ENCODE results near the gene WRAP73. TPM values are rescaled to one million over a fixed set of nuclear protein-coding genes. Genes with fewer than 3 reads are reported as not detected.
A peak's percentile ranks its signal among the peaks of the same experiment; 100 is the strongest.

The WRAP73 gene
- total RNA-seq, 1 donor from 2014 or later, result 22.5 TPM

DNA sequence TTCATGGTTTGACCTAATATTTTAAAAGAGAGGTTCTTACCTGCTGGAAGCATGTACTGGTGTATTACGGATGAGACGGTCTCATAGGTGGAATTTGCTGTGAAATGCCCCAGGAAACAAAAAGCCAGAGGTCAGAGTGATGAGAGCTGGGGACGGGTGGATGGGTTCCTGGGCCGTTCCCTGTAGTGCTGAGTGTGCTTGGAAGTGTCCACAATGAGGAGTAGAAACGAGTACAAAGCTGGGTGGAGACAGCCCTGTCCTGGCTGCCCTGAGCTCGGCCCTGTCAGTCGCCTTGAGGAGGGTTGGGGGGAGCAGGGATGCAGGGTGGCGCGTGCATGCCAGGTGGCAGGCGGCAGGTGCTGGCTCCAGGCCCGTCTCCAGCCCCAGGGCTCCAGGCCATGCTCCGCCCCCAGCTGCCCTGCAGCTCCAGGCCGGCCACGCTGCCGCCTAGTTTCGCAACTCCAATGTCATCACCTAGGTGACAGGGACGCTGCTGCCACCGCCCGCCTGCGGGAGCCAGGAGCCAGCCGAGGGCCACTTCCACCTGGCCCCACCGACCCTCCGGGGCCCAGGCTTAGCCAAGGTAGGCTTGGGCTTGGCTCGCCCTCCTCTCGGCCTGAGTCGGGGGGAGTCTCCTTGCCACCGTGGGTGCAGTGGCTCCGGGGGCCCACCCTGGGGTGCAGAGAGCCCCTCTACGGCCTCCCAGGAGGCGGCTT lies 18.8 kb upstream of the WRAP73 start:
- intact Hi-C loops (cut with DNase I), result no loop called here
- H3K27me3 ChIP-seq (ENCODE audit: low read depth), result peaks cover 3% of the 10 kb centered on the region
- no peak overlapping the region for H3K27ac ChIP-seq
- peaks cover 12% of the 10 kb centered on the region for H3K4me1 ChIP-seq
- H3K36me3 ChIP-seq, result no peaks in the 10 kb centered on the region
- DNase-seq, result peak; percentile 95
- peak overlapping the region; percentile 8 for H3K4me3 ChIP-seq
- peak; percentile 91 to 96 for ATAC-seq
- no peaks in the 10 kb centered on the region for H3K9me3 ChIP-seq
- TF ChIP-seq, protein P1, sequence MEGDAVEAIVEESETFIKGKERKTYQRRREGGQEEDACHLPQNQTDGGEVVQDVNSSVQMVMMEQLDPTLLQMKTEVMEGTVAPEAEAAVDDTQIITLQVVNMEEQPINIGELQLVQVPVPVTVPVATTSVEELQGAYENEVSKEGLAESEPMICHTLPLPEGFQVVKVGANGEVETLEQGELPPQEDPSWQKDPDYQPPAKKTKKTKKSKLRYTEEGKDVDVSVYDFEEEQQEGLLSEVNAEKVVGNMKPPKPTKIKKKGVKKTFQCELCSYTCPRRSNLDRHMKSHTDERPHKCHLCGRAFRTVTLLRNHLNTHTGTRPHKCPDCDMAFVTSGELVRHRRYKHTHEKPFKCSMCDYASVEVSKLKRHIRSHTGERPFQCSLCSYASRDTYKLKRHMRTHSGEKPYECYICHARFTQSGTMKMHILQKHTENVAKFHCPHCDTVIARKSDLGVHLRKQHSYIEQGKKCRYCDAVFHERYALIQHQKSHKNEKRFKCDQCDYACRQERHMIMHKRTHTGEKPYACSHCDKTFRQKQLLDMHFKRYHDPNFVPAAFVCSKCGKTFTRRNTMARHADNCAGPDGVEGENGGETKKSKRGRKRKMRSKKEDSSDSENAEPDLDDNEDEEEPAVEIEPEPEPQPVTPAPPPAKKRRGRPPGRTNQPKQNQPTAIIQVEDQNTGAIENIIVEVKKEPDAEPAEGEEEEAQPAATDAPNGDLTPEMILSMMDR (IDR thresholded peaks at IDR 0.05), result no peak

DNA sequence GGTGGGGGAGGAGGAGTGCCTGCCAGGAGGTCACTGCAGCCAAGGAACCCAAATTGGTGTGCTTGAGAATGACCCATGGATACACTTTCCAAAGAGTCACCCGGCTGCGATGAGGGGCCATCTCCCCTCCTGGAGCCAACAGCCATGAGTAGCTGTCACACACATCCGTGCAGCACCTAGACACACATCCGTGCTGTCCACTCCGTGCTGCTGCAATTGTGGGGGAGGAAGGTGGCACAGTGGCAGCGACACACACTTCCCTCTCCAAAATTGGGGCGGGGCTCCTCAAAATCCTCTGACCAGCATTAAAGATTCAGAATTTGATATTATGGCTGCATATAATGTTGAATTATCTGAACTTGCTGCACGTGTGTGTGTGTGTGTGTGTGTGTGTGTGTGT lies 18.2 kb upstream of the WRAP73 start:
- ATAC-seq (no peak), DNase-seq (no peak)
- H3K4me3 ChIP-seq, result no peak overlapping the region
- H3K9me3 ChIP-seq, result no peaks in the 10 kb centered on the region
- H3K36me3 ChIP-seq, result no peaks in the 10 kb centered on the region
- peaks cover 3% of the 10 kb centered on the region for H3K27me3 ChIP-seq (ENCODE audit: low read depth)
- intact Hi-C loops (cut with DNase I), result no loop called here
- TF ChIP-seq, protein P1 (IDR thresholded peaks at IDR 0.05), result no peak
- H3K27ac ChIP-seq, result no peak overlapping the region
- H3K4me1 ChIP-seq, result peaks cover 12% of the 10 kb centered on the region

DNA sequence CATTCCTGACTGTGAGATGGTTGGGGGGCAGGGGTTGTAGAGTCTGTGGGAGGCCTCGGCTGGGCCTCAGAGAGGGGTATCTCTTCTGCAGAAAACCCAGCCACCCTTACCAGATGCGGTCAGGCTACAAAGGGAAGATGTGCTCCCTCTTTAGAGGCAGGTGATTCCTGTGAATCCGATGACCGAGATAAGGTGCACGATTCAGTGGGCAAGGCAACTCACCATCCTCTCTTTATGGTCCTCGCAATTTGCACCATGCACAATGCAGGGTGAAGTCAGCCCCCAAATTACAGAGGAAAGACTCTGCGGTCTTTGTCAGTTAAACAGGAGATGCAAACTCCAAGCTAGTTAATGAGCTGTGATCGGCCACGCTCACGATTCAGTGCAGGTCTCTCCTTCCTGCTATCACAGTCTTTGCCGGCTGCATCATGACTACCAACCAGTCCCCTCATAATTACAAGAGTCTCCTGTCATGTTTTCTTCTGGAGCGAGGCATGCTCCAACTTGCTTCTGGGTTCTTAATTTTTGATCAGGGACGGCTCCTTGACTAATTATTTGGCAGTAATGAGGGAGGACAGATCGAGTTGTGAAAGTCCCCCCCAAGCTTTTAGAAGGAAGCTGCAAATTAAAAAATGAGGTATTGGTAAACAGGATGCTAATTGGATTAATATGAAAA lies 14.9 kb upstream of the WRAP73 start:
- TF ChIP-seq, protein P1 (IDR thresholded peaks at IDR 0.05), result no peak
- intact Hi-C loops (cut with DNase I), result no loop called here
- DNase-seq (no peak), ATAC-seq (no peak)
- peaks cover 12% of the 10 kb centered on the region for H3K4me1 ChIP-seq
- no peaks in the 10 kb centered on the region for H3K36me3 ChIP-seq
- H3K4me3 ChIP-seq, result no peak overlapping the region
- H3K27me3 ChIP-seq (ENCODE audit: low read depth), result peaks cover 8% of the 10 kb centered on the region
- no peak overlapping the region for H3K27ac ChIP-seq
- no peaks in the 10 kb centered on the region for H3K9me3 ChIP-seq

DNA sequence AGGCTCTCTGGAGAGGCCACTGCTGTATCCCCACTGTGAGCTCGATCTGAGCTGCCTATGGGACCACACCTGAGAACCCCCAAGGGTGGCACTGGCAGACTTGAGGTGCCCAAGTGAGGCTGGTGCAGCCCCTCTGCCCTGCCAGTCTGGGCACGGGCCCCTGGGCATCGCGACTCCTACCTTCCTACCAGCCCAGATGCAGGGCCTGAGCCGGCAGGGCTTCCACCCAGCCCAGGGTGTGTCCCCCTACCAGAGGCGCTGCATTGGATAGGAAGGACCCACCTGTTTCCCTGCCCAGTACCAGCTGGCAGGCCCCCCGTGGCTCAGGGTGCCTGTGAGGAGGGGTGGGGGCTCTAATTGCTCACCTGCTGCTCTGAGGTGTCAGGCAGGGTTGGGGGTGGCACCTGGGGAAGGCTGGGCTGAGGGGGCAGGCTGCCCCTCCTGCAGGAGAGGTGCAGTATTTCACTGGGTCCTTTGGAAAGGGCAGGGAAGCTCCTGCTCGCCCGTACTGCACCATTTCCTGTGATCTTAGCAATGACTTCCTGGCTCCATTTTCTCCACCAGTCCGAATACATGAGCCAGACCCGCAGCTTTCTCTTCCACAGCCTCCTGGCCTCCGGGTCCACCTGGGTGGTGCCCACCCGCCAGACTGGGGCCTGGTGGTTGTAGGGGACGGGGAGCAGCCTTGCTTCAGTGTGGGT lies 14.2 kb upstream of the WRAP73 start:
- Histone ChIP-seq H3K4me1 (peaks cover 8% of the 10 kb centered on the region), H3K27ac (no peak overlapping the region), H3K9me3 (no peaks in the 10 kb centered on the region), H3K36me3 (no peaks in the 10 kb centered on the region), H3K4me3 (no peak overlapping the region), H3K27me3 (ENCODE audit: low read depth) (peaks cover 8% of the 10 kb centered on the region)
- TF ChIP-seq, protein P1 (IDR thresholded peaks at IDR 0.05), result no peak
- DNase-seq (no peak), ATAC-seq (no peak)
- intact Hi-C loops (cut with DNase I), result no loop called here

DNA sequence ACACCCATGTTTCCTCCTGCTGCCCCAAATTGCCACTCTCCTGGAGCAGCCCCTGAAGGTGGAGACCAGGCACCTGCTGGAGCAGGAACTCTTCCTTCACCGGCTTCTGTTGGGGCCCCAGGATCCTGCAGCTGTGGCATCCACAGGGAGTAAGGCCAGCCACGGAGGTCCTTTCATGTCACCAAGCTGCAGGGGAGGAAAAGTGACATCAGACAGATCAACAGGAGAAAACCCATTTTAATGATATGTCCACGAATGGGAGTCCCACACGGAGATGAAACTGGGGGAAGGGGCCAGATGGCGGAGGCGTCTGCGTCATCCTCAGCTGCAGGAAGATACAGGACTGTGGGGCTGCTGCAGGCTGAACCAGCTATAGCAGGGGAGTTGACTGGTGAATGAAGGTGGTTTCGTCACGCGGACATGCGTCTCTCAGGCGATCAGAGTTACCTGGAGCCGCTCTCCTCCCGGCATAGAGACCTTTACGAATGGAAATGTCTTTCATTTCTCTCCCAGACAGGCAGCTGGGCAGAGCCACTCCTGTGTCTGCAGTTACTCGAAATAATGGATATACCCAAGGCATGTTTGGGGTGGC lies 12.3 kb upstream of the WRAP73 start:
- intact Hi-C loops (cut with DNase I), result no loop called here
- Histone ChIP-seq H3K4me3 (no peak overlapping the region), H3K27ac (no peak overlapping the region), H3K4me1 (no peaks in the 10 kb centered on the region), H3K9me3 (no peaks in the 10 kb centered on the region), H3K27me3 (ENCODE audit: low read depth) (peaks cover 14% of the 10 kb centered on the region), H3K36me3 (no peaks in the 10 kb centered on the region)
- no peak for DNase-seq
- ATAC-seq, result no peak
- TF ChIP-seq, protein P1 (IDR thresholded peaks at IDR 0.05), result no peak

Measured in lower lobe of right lung (tissue), 2 donors.